NCI-H510A (cell line): ENCODE data around the gene FOXB1.

Experiments
- DNase-seq: peaks from one replicate; lab custom pipeline; 2025; lab: John Stamatoyannopoulos, UW

The FOXB1 gene

DNA sequence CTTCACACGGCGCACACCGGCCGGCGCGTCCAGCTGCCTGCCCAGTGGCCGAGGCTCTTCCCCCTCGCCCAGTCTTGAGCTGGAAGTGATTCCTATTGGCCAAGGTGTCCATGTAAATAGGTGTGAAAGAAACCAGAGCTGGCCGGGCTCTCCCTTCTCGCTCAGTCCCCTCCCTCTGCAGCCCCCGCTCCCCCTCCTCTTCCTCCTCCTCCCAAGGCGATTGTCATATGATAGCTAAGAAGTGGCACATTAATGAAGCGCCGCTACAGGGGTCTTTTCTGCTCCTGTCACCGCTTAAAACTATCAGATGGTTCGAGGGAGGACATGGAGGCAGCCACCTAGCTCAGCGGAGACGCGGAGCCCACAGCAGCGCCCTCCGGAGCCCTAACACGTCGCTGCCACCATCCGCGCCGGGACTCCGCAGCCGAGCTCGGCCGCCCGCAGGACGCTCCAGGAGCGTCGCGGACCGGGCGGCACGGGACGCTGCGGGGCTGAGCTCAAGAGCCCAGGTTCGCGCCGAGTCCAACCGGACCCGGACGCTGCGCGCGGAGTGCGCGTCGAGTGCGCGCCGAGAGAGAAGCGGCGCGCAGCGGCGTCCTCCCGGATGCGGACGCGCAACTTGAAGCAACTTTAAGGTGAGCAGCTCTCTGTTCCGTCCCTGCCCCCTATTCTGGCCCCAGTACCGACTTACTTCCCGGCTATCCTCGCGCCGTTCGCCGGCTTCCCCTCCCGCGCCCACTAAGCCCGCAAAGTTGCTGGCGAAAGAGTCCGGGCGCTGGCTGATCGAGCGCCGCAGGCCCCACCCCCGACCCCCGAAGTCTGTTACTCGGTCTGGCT lies at the start of gene FOXB1:
Gene FOXB1, plus strand, starts transcription at position 303 of the 837 bp plus-strand sequence. CDS start 653 bp downstream, outside the sequence.
- no peak for DNase-seq

DNA sequence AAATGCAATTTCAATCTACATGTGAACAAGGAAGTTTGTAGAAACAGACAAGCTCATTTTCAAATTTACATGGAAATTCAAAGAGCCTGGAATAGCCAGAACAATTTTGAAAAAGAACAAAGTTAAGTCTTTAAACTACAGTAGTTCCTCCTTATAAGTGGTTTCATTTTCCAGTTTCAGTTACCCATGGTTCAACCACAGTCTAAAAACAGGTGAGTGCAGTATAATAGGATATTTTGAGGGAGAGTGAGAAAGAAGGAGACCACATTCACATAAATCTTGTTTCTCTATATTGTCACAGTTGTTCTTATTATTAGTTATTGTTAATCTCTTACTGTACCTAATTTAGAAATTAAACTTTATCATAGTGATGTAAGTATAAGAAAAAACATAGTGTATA lies 45.8 kb upstream of the FOXB1 start:
- no peak for DNase-seq

DNA sequence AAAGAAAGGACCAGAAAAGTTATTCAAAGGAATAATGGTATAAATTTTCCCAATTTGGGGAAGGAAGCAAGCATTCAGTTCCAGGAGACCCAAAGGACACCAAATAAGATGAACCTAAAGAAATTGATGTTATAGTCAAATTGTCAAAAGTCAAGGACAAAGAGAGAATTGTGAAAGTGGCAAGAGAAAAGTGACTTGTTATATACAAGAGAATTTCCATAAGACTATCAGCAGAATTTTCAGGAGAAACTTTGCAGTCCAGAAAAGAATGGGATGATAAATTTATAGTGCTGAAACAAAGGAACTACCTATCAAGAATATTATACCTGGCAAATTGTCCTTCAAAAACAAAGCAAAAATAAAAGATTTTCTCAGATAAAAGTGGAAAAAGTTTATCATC lies 43.8 kb upstream of the FOXB1 start:
- DNase-seq, result no peak

DNA sequence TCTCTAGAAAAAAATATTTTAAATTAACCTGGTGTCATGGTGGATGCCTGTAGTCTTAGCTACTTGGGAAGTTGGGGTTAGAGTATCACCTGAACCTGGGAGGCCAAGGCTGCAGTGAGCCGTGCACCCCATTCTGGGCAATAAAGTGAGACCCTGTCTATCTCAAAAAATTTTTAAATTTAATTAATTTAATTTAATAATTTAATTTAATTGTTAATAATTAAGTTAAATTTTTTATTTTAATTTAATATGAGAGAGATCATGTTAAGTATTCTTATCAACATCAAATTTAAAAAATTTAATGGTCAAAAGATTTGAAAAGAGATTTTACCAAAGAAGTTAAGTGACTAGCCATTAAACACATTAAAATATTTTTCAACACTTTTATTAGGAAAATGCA lies 40.8 kb upstream of the FOXB1 start:
- no peak for DNase-seq

DNA sequence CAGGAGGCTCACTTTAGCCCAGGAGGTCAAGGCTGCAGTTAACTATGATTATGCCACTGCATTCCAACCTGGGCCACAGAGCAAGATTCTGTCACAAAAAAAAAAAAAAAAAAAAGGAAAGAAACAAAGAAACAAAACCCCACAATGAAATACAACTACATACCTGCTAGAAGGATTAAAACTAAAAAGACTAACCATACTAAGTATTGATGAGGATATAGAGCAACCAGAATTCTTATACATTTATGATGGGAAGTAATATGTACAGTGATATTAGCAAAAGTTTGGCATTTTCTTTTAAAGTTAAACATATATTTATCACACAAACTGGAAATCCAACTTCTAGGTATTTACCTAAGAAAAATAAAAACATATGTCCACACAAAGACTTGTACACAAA lies 40.2 kb upstream of the FOXB1 start:
- no peak for DNase-seq

DNA sequence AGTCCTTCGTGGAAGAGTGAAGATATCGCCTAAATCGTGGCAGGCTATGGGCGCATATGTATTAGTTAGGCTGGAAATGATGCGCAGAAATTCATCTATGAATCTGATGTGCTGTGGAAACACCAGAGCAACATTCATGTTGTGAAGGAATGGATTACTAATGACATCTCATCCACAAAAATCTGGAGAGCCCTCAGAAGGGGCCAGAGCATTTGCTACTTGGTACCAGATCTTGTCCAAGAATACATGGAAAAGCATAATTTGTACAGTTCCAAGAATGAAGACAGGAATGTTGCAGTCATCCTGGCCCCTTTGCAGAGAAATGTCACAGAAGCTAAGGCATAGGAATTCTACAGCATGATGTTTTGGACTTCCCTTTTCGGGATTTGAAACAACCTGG lies 38.4 kb upstream of the FOXB1 start:
- no peak for DNase-seq

DNA sequence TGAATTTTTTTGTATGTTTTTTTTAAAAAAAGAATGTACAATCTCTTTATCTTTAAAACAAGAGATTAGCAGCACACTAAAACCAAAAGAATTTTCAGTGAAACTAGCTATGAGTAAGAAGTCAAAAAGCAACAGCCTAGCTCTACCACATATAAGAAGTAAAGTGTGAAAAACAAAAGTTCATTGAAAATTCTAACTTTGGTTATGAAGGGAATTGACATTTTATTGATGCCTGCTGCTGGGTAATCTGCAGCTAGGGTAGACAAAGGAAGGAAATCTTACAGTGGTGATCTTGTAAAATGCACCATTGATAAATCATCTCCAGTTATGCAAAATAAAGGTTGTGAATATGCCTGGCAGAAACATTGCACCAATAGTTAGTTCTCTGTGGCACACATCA lies 37.8 kb upstream of the FOXB1 start:
- no peak for DNase-seq

DNA sequence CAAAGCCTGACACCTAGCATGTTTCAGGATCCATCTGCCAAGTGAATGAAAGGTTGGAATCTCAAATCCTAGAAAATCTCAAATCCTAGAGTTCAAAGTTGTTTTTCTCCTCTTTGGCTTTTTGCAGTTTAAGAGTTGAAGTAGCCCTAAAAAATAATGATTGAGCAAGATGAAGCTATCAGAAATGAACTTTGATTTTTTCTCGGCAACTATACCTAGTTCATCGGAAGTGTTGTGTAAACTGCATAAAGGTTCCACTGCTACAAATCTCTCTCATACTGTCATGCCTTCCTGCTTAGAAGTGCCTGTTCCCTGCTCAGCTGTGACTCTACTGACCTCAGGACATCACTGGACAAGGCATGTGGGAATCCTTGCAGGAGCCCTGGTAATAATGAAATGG lies 35.8 kb upstream of the FOXB1 start:
- no peak for DNase-seq

DNA sequence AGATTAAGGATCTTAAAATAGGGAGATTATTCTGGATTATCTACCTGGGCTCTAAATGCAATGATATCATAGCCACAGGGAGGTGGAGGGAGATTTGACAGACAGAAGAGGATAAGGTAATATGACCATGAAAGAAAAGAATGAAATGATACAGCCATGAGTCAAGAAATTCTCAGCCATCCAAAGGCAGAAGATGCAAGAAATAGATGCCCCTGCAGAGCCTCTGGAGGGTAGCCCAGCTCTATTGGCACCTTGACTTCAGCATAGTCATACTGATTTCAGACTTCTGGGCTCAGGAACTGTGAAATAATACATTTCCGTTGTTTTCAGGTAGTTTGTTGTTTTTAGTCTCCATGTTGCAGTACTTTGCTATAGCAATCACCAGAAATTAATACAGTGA lies 31.9 kb upstream of the FOXB1 start:
- DNase-seq, result no peak

DNA sequence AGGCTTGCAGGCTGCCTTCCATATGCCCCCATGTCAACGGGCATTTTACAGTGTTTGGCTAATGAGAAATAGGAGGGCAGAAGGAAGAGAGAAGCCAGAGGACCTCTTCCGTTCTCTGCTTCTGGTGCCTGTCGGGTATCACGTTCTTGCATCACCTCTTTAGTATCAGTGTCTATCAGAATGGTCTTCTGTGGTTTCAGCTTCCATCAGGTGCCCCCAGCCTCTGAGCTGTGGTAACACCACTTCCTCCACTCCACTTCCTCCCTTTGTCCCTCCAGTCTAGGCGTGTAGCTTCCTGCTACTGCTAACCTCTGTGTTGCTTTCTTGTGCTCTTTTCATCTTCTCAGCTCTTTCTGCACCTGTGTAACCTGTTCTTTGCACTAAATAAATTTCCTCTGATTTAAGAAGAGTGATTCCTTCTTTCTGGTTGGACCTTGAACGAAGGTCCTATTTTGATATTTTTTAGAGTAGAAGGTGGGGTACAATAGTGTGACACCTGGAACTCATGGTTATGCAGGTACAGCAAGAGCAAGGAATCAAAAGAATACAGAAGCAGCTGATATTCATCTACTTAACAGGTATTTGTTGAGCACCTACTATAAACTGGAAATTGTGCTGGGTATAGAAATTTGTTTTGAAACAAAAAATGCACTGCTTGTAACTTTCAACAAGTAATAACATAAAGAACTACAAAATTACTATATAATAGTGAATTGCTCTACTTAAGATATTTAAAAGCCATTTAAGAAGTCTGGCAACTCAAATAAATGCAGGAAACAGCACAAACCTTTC lies 27.4 kb upstream of the FOXB1 start:
- DNase-seq, result no peak

DNA sequence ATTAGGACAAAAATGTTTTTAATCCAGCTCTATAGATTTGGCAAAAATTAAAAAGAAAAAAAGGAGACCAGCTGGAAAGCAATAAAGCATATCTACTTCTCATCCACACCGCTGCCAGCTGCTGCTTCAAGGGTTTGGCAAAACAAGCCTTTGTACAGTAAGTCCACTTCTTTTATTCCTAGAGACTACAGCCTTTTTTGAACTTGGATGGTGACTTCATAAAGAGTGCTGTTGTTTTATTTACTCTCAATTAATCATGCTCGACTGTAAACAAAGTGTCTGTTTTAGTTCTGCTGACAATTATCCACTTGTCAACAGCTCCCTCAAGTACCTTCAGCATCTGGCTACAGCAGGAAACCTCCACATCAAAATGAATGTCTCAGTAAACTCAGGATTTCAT lies 12.3 kb upstream of the FOXB1 start:
- DNase-seq, result peak; percentile 61

DNA sequence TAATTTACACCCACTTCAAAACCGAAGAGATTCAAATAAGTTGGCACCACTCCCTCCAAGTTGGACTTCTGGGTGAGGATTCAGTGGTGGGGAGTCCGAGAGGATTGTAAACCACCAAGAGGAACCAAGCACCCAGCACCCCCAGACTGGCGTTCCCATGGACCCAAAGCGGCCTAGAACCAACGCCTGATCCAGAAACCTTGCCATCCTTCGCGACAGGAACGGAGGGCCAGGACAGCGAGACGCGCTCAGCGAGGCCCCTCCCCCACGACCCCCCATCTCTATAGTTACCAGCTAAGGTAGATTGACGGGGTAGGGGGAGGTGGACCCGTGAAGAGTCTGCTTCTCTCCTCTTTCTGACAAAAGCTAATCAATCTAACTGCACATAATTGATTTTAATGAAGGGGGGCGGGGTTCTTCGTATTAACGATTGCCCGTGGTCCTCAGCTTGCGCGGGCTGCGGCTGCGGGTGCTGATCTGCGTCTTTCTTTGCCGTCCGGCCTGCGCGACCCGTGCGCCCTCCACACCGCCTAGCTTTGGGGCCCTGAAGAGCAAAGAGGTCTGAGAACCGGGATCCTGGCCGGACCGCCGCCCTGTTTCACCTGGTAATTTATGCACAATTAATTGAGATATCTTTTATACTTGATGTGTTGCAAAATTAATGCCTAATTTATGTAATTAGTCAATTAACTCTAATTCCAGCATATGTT lies 10.9 kb upstream of the FOXB1 start:
- no peak for DNase-seq

DNA sequence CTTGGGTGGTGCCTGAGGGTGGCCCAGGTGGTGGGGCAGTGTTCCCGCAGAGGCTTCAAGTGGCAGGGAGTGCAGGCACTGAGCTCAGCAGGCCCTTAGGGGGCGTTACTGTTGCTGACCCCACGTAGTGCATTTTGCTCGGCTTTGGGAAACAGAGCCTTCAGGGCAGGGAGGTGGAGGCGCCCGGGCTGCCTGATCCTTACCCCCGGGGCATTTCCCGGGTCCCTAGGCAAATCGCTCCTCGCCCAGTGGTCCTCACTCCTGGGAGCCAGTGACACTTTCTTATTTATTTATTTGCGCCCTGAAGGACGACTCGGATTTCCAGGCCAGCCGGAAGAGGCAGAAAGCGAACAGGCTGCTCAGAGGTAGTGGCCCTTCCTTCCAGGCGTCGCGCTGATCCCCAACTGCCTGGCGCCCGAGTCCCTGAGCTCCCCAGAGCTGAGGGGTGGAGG lies 10.1 kb upstream of the FOXB1 start:
- DNase-seq, result no peak

DNA sequence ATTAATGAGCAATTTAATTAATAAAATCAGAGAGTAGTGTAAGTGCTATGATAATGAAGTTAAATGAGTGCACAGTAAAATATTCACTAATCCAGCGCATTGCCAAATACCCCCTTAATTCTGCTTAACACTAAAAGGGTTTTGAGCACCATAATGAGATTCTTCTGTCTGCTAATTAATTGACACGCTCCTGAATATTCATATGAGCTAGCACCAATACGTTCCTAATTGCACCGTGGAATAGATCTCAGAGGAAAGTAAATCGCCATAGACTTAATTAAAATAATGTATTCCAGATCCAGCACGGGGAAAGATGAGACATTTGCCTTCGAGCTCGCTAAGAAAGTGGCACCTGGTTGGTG lies 9.6 kb upstream of the FOXB1 start:
- no peak for DNase-seq

DNA sequence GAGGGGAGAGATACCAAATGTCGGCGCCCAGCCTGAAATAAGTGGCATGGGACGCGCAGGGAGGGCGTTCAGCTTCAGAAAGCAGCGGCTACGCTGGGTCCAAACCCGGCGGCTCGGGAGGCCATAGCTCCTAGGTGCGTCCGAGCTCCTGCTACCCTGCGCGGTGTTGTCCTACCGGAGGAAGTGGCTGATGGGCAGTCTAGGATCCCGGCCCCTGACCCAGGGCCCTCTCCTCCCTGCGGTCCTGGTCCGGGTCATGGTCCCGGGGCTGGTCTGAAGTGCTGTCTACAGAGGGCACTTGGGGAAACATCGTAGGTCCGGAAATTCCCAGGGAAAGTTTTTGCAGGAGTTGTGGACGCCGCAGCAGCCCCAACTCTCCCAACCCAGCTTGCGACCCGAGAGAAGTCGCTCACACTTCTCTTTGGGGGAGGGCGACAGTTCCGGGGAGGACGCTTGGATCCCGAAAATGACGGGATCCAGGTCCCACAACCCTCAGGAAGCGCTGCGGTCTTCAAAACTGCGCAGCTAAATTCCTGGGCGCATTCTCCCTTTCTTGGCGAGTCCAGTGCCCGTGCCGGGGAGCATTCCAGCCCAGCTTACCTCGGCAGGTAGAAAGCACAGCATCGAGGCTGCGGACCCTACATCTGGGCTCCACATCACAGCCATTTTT lies 9.1 kb upstream of the FOXB1 start:
- DNase-seq, result no peak

DNA sequence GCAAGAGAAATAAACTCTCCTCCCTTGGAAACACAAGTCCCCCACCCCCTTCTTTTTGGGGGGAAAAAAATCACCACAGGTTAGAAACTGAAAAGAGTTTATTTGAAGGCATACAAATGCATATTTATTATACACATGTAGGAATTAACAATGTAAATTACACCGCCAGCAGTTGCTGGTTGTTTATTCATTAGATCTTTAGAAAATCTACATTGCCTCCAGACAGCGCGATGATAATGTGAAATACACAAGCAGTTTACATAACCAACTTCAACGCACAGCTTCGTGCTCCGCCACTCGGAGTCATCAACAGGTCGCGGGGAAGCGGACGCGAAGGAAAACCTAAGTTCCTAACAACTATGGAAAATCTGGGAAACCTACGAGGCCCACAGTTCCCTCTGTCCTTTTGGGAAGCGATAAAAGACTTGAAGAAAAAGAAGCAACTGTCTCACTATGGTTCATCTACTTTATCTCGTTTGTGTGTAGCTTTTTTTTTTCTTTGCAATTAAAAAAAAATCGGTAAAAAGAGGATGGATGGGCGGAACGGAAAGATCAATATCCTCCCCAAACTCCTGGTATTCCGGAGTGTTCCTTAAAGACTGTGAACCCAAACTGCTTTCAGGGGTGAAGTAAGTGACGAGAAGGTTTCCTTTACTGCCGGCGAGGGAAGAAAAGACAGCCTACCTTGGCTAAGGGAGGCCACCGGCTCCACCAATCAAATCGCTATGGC lies 8.4 kb upstream of the FOXB1 start:
- DNase-seq, result no peak

DNA sequence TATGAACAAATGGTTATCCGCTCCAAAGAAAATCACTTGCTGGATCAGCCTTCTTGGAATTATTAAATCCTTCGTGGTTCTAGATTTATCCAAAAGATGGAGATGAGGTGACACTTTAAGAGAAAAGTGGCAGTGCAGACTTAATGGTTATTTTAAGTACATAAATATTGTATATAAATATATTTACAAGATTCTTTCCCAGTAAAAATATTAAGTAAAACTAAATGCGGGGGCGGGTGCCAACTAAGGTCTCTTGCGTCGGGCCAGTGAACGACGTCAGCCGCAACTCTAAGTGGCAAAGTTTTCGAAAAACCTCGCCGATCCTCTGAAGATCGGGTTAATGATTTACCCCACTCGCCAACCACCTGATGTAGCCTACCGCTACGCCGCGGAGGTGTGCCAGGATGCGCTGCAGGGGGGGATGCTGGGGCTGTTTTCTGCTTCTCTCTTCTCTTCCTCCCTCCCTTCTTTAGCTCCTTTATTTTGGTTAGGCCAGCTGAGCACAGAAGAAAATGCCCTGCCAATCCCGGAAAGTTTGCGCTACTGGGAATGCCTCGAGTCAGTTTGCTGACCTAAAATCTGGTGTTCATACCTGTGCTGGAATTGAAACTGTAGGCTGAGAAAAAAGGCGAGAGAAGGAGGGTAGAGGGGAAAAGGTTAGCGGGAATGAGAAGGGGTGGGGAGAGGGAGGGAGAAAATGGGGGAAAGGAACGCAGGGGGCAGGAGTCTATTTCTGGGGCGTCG lies 7.6 kb upstream of the FOXB1 start:
- DNase-seq, result no peak

DNA sequence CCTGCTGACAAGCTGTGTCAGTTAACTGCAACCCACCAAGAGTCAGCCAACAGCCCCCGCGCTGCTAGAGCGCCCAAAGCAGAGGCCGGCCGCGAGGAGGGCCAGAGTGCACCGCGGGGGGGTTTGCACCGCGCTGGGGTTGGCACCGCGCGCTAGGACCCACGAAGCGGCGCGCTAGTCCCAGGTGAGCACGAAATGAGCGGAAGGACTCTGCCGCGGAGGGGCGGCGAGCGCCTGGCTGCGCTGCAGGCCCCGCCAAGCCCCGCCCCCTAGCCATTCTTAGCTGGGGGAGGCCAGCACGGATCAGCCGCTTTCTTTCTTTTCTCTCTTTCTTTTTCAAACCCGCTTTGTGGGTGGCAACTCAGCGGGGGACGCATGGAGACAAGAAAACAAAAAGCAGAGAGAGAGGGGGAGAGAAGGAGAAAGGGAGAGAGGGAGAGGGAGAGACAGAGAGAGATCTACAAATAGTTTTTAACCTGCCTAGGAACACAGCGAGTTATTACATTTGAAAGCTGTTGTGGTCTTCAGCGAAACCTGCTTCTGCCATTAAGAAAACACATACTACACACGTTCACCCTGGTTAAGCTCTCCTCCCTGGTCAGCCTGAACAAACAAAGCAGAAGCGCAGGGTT lies 6.9 kb upstream of the FOXB1 start:
- peak; percentile 50 for DNase-seq

DNA sequence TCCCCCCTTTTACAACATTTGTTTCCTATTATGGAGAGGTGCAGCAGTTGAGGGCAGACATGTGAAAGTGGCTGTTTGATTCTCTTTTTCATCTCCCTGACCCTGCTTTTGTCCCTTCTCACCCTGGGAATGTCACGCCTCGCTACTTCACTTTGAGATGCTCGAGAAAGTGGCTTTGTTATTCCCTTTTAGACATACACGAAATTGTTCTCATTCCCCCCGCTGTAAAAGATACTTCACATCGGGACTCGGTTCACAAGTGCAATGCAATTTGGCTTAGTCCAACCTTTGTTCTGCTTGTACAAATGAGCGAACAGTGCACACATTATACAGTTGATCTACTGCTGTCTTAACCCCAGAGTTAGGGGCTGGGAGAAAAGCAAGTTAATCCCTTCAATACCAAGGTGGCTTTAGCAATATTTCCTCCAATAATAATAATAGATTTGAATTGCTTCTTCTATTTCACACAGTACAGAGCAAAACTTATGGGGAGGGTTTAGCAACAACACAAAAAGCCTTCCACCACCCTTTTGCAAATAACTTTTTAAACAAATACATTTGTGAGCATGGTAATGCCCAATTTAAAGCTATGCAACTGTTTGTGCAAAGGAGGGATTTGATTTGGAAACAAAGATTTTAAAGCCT lies 5.7 kb upstream of the FOXB1 start:
- no peak for DNase-seq
